ENCODE results near the gene METAP1D.

GRCh38 chr2:172013396-172013795, 13.6 kb downstream of the METAP1D start:
- TF ChIP-seq CTCF (IDR thresholded peaks at IDR 0.05): no peak
- no peak for TF ChIP-seq POLR2AphosphoS5 (IDR thresholded peaks at IDR 0.05)
- no peak for TF ChIP-seq POLR2A (IDR thresholded peaks at IDR 0.05)

Data from breast epithelium (tissue), 3 donors.